GM13977 (cell line): ENCODE measurements around the gene KLHL2.

Source experiments
- DNase-seq: peaks from one replicate; pipeline ENCODE4 v3.0.0; 2012; ENCODE audit warnings: low spot score
- in situ Hi-C: fragments of 300-500 bp; cut with MboI; formaldehyde crosslinking; loops from one replicate; pipeline ENCODE4 v1.12.0; 2022; ENCODE audit warnings: low sequenced_read_pairs, low pct_unique_long_range_greater_than_20kb, mixed read lengths, inconsistent platforms; ENCODE audit not compliant: unreplicated experiment
- TF ChIP-seq, protein P1 (sequence below): IDR thresholded peaks from 2 replicates; pipeline ENCODE4 v1.5.1; 2012; ENCODE audit warnings: mild to moderate bottlenecking, control low read depth; ENCODE audit not compliant: insufficient read depth; ENCODE audit errors: extremely low read depth, missing control alignments

The KLHL2 gene

GRCh38 chr4:165370530-165370929, 163.2 kb downstream of the KLHL2 start:
- in situ Hi-C loops, result no loop called here
- no peak for DNase-seq
- TF ChIP-seq, protein P1, sequence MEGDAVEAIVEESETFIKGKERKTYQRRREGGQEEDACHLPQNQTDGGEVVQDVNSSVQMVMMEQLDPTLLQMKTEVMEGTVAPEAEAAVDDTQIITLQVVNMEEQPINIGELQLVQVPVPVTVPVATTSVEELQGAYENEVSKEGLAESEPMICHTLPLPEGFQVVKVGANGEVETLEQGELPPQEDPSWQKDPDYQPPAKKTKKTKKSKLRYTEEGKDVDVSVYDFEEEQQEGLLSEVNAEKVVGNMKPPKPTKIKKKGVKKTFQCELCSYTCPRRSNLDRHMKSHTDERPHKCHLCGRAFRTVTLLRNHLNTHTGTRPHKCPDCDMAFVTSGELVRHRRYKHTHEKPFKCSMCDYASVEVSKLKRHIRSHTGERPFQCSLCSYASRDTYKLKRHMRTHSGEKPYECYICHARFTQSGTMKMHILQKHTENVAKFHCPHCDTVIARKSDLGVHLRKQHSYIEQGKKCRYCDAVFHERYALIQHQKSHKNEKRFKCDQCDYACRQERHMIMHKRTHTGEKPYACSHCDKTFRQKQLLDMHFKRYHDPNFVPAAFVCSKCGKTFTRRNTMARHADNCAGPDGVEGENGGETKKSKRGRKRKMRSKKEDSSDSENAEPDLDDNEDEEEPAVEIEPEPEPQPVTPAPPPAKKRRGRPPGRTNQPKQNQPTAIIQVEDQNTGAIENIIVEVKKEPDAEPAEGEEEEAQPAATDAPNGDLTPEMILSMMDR, result no peak
